ENCODE data around the gene RNF19B.
A peak's percentile ranks its signal among the peaks of the same experiment; 100 is the strongest.

Gene RNF19B

GRCh38 chr1:32965251-32965747 lies 690 bp upstream of the RNF19B start:
- no peak for DNase-seq

GRCh38 chr1:32963746-32964460 lies 706 bp downstream of the RNF19B start:
- peak; percentile 67 for DNase-seq

- DNase-seq, result peak; percentile 67
These were observed 2.2 kb downstream of the RNF19B start for GRCh38 chr1:32962248-32962896.

GRCh38 chr1:32960819-32961355 lies 3.7 kb downstream of the RNF19B start:
- no peak for DNase-seq

GRCh38 chr1:32960342-32960741 lies 4.3 kb downstream of the RNF19B start:
- DNase-seq, result no peak

- DNase-seq, result no peak
These were observed 5.8 kb downstream of the RNF19B start for GRCh38 chr1:32958827-32959226.

- DNase-seq, result no peak
These were observed 7.6 kb downstream of the RNF19B start for GRCh38 chr1:32957017-32957416.

- DNase-seq, result no peak
These were observed 10.4 kb downstream of the RNF19B start for GRCh38 chr1:32954168-32954567.

GRCh38 chr1:32953495-32953894 lies 11.1 kb downstream of the RNF19B start:
- no peak for DNase-seq

- DNase-seq, result no peak
These were observed 15.1 kb downstream of the RNF19B start for GRCh38 chr1:32949519-32949918.

- no peak for DNase-seq
These were observed 15.7 kb downstream of the RNF19B start for GRCh38 chr1:32948905-32949304.

- DNase-seq, result no peak
These were observed 16.3 kb downstream of the RNF19B start for GRCh38 chr1:32948390-32948722.

- no peak for DNase-seq
These were observed 16.8 kb downstream of the RNF19B start for GRCh38 chr1:32947669-32948389.

GRCh38 chr1:32946413-32946812 lies 18.2 kb downstream of the RNF19B start:
- no peak for DNase-seq

- no peak for DNase-seq
These were observed 20.4 kb downstream of the RNF19B start for GRCh38 chr1:32944180-32944579.

- no peak for DNase-seq
These were observed 24.8 kb downstream of the RNF19B start for GRCh38 chr1:32939655-32940371.

GRCh38 chr1:32937061-32937460 lies 27.5 kb downstream of the RNF19B start:
- DNase-seq, result no peak

- DNase-seq, result no peak
These were observed 30.1 kb downstream of the RNF19B start for GRCh38 chr1:32934535-32934934.

GRCh38 chr1:32933742-32934322 lies 30.8 kb downstream of the RNF19B start:
- no peak for DNase-seq

GRCh38 chr1:32931760-32932159 lies 32.8 kb downstream of the RNF19B start:
- no peak for DNase-seq

GRCh38 chr1:32929366-32929765 lies 35.2 kb downstream of the RNF19B start:
- DNase-seq, result no peak

- no peak for DNase-seq
These were observed 35.9 kb downstream of the RNF19B start for GRCh38 chr1:32928715-32929114.

GRCh38 chr1:32928285-32928684 lies 36.3 kb downstream of the RNF19B start:
- no peak for DNase-seq

All from CD4-positive, alpha-beta T cell treated with Interleukin-17A for 1 hour (primary cell).